Globus pallidus (tissue), 1 donor: ENCODE results near the gene UBE2I.
"Not testable (repeated sequence)": the region's sequence is repeated elsewhere in the genome, so short reads cannot be mapped to it uniquely, and the experiment has no call there.

ENCODE experiments used
- DNase-seq: peaks from one replicate; pipeline ENCODE4 v3.0.0-alpha.2; 2015; ENCODE audit warnings: low spot score

UBE2I gene

GRCh38 chr16:1277617-1278282 is 31.7 kb upstream of the UBE2I start:
- DNase-seq = no peak

DNA sequence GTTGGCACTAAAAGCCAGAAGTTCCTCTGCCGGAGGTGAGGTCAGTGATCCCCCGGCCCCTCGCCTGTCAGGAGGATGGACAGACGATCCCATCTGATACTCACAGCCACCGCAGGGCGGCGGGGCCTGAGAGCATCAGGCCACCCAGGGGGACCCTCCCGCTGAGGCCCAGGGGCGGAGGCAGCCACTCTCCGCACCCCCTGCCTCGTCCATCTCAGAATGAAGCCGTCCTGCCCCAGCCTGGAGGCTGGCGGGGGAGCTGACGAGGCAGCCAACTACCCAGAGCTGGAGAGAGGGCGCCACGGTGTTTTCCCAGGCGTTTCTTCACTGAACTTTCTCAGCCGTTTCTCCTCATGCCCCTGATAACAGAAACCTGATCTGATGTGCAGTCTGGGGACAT is 31.0 kb upstream of the UBE2I start:
- DNase-seq = no peak

DNA sequence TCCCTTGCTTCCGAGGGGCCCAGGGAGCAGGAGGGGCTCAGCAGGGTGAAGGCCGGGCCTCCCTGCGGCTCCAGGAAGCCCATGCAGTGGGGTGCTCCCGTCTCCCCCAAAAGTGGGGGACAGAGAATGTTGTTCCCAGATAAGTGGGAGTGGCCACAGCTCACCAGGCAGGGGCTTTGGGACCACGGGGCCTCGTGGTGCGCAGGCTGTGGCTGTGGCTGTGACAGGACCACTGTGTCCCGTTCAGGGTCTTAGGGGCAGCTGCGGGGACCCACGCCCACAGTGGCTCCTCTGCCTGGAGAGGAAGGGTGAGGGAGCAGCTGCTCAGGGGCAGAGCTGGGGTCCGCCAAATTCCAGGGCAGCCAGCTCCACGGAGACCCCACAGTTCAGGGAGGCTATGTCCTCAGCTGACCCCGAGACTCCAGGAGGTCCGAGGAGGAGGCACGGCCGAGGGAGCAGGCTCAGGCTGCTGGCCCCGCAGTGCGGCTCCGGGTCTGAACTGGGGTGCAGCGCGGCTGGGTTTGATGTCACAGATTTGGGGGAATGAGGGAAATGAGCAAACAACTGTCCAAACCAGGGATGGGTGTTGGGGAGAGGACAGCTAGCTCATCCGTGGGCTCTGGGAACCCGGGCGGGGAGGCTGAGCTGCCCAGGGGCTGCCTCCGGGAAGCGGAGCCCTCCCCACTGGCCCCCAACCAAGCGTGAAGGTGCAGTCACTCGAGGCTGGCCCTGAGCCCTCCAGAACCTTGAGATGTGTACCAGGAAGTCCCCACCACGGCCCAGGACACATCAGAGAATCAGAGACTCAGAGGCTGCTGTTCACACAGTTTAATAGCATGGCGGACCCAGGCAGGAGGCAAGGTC is 30.1 kb upstream of the UBE2I start:
- no peak for DNase-seq

DNA sequence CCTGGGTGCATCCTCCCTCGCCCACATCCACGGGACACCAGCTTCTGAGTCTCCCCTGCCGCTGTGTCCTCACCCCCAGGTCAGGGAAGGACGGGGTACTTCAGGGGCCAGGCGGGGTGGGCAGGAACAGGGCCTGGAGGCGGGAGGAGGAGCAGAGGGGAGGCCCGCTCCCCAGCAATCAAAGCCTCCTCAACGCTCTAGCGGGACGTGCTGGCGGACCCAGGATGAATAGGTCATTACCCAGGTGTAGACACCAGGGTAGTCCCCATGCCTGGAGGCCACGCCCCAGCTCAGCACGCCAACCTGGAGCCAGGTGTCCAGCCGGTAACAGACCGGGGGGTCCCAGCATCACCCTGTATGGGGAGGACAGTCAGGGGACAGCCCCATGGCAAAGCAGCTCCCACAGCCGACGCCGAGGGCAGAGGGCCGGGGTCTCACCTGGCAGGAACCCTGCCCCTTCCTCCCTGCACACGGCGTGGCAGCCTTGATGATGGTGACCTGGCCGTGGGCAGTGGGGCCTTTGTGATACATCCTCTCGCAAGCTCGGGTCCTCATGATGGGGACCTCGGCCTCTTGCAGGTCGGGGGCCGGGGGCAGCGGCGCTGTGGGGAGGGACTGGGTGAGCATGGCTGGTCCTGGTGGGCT is 29.4 kb upstream of the UBE2I start:
- no peak for DNase-seq

GRCh38 chr16:1280783-1281182 is 28.7 kb upstream of the UBE2I start:
- no peak for DNase-seq

DNA sequence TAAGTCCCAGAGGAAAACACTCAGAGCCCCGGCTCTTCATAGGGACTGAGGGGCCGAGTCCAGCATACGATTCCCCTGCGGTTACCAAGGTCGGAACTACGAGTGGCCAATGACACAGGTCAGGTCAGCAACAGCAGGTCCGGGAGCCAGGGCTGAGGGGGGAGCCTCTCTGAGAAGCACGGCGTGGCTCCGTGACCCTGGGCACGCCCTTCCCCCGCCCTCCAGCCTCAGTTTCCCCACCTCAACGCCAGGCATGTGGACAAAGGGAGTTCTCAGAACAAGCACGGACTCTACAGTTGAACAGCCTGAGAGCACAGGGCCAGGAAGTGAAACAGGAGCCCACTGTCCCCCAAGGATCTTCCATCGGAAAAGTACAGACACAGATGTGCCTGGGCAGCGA is 27.9 kb upstream of the UBE2I start:
- DNase-seq = no peak

GRCh38 chr16:1282324-1282973 is 27.0 kb upstream of the UBE2I start:
- no peak for DNase-seq

DNA sequence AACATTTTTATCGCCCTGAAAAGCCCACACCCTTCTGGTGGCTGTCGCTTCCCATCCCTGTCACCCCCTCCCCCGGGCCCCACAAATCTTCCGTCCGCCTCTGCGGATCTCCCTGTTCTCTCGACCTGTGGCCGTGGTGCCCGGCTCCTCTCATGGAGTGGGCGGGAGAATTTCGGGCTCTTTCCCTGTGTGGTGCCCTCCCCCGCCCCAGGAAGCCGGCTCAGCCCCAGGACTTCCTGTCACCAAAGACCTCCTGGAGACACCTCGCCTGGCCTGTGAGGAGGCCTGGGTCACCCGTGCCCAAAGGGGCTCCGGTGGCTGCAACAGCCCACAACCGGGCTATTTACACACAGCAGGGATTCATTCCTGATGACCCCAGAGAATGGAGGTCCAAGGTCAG is 26.1 kb upstream of the UBE2I start:
- no peak for DNase-seq

DNA sequence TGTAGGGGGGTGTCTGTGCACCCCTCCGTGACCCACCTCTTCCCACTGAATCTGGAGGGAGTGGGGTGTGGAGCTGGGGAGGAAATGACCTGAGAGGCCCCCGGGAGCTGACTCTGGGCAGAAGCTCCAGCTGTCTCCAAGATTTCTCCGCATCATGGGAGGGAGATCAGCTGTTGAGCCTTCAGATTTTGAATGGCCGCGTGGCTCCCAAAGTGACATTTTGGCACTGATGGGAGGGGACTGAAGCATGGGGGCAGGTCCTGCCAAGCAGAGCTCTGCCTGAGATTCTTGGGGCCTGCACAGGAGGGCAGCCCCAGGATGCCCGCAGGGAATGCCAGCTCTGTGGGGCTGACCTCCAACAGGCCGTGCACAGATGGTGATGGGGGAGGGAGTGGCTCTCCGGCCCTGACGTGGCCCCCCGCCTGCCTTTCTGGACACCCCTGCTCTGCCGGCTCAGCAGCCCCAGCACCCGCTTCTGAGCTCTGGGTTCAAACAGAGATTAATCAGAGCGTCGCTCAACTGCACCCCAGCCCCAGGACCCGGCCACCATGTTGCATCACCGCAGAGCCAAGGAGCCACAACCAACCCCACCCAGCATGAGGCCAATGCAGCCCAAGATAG is 25.3 kb upstream of the UBE2I start:
- DNase-seq = no peak

DNA sequence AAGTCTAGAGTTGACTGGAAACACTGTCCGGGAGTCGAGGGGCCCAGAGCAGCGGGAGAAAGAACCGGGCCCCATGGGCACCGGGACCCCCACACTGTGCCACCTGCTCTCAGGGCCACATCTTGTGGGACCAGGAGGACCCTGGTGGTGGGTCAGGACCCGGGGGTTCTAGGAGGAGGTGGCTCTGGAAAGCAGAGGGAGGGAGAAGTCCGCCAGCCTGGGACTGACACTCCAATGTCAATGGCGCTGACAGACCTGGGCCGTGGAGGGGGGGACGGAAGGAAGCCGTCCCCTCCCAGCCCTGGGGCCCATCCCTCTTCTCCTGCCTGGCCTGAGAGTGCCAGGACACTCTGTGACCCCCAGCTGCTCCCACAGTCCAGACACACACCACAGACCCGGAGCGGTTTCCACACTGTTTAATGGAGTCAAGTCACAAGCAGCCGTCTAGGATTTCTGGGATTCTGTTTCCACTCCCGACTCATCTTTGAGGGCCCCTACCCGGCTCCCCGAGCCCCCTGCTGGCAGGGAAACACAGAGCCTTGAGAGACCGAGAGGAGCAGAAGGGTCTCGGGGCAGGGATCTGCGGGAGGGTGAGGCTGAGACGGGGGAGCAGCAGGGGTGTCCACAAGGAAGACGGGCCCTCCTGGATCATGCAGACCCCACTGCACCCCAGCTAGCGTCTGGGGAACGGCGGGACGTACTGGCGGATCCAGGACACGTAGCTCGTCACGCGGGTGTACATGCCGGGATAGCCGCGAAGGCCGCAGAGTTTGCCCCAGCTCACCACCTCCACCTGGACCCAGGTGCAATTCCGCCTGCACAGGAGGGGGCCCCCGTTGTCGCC is 23.5 kb upstream of the UBE2I start:
- no peak for DNase-seq

GRCh38 chr16:1286513-1287094 is 22.8 kb upstream of the UBE2I start:
- DNase-seq = no peak

- no peak for DNase-seq
Measured at GRCh38 chr16:1287982-1288670, 21.3 kb upstream of the UBE2I start.

- DNase-seq = no peak
Measured at GRCh38 chr16:1288813-1289476, 20.5 kb upstream of the UBE2I start.

GRCh38 chr16:1289477-1289866 is 20.0 kb upstream of the UBE2I start:
- no peak for DNase-seq

GRCh38 chr16:1290063-1290501 is 19.4 kb upstream of the UBE2I start:
- no peak for DNase-seq

- no peak for DNase-seq
Measured at GRCh38 chr16:1290860-1291575, 18.4 kb upstream of the UBE2I start.

- no peak for DNase-seq
Measured at GRCh38 chr16:1291576-1291974, 17.9 kb upstream of the UBE2I start.

- DNase-seq = not testable (repeated sequence)
Measured at GRCh38 chr16:1292208-1292607, 17.2 kb upstream of the UBE2I start.

GRCh38 chr16:1292808-1293207 is 16.6 kb upstream of the UBE2I start:
- DNase-seq = not testable (repeated sequence)
